HG02610 (cell line): ENCODE measurements around the gene CXCL17.

ENCODE experiments used
- ATAC-seq: cut with Tn5 transposase; IDR thresholded peaks from one replicate; pipeline ENCODE4 v1.9.1; 2021; ENCODE audit warnings: mild to moderate bottlenecking, moderate library complexity; ENCODE audit not compliant: unreplicated experiment

CXCL17 gene

DNA sequence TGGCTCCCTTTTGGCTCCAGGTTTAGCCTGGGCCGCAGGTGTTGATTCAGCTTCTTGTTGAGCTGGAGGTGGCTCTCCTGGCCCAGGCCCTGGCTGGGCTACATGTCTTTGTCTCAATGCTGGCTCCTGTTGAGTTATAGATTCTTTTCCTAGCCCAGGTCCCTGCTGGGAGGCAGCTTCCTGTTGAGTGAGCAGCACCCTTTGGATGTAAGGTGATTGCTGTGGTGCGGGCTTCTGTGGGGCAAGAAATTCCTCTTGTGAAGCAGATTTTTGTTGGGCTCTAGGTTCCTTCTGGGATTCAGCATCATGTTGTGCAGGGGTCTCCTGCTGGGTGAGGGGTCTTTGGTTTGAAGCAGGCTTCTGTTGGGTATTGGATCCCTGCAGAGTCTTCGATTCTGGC, 16.1 kb downstream of the CXCL17 start:
- no peak for ATAC-seq

DNA sequence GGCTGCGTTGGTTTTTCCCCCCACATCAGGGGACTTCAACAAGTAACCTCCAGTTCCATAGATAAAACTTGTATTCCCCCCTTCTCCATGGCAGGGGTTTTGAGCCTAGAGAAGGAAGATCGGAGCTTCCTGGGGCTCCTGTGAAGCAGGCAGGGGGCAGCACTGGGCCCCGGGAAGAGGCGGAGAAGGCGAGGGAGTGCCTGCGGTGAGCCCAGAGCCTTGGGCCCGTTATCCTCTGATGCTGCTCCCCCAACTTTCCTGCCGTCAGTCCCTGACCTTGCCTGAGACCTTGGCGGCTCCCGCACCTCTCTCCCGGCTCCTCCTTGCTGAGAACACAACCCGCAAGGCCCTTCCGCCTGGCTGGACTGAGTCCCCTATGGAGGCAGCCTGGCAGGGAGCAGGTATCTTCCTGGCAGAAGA, 18.0 kb downstream of the CXCL17 start:
- ATAC-seq, result no peak

DNA sequence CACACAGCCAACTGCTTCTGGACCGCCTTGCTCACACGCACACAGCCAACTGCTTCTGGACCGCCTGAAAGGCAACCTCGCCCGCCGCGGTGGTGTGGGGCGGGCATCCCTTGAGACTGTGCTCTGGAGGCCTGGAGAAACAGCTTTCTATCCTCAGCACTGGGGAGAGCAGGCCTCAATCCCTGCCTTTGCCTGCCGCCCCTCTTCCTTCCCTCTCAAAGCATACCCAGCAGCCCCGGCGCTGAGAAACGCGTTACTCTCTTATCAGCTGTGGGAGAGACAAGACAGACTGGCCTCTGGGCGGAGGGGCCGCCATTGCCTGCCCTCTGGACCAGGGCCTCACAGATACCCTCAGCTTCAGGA, 18.4 kb downstream of the CXCL17 start:
- ATAC-seq, result no peak

DNA sequence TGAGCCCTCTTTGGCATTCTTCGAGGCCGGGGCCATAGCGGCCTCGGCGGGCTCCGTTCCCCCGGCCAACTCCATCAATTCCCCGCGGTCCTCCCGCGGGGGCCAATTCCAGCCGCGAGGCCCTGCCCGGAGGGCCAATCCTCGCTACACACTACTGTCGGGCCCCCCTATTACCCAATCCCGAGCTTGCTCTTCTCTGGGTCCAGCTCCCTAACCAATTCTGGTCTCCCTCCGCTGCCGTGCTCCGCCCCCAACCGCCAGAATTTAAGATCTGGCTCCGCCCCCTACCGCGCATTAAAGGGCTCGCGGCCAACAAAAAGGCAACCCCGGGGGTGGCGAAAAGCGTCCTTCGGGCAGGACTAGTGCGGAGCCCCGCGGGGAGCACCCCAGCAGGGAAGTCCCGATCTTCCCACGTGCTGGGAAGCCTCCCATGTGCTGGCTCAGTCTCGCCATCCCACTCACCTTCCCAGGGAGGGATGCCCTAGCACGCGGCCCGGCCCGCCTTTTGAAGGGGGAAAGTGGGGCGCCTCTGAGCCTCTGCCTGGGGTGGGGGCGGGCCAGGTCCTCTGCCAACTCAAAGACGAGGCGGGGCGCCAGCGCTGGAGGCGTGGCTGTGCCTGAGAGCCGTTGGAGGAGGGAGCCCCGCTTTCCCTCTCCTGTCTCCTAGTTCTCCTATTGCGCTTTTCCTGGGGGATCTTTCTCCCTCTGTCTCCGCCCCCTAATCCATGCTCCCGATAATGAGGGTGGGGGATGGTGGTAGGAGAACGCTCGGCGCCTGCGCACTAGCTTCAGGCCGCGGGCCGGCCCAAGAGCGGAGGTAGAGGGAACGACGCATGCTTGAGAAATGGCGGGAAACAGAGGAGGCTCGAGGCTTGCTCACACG, 19.0 kb downstream of the CXCL17 start:
- ATAC-seq, result peak; percentile 87

DNA sequence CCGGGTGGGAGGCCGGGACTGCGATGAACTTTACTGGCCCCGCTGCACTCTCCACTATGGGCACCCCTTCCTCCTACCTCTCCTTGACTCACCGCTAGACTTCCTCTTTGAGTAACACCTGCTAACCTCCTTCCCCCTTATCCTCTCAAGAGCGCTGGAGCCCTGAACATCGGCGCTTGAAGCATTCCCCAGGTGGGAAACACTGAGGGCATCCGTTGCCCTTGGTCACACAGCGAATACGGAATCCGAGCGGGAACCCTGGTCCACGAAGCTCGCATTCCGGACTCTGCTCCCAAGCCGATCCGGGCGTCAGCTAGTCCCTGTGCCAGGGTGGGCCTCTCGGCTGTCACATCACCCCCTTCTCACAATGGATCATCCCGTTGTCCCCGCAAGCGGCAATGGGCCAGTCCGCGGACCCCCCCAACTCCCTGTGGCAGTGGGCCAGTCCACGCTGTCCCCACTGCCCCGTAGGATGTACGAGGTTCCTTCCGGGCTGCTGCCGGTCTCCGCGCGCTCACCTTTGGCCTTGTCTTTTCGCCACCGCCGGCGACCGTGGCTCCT, 19.8 kb downstream of the CXCL17 start:
- peak; percentile 21 for ATAC-seq

DNA sequence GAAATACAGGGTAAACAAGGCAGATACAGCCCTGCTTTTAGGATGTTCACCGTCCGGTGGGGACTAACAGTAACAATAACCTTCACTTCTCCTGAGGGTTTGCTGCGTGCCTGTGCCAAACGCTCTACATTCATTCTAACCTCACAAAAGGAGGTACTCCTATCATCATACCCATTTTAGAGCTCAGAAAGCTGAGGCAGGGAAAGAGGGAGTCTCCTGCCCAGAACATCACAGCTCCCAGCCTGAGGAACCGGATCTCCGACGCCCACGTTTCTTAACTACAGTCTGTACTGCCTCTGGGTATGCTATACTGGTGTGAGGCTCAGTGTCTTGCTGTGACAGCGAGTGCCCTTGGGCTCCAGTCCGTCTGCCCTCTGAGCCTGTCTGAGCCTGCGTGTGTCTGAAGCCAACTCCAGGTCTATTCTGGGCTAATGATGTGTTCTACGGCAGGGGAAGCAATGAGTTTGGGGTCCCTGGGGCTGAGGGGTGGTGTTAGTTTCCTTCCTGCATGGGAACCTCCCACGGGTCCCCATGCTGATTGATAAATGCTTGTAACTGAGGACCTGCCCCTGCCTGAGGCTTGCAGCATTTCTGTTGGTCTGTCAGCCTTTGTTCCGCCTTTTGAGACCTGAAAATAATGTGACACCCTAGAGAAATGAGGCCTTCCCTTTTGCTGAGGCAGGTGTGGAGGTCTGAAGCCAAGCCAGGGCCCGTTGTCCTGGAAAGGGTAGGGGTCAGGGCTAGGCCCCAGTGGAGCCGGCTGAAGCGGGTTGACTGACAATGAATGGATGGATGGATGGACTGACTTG, 20.4 kb downstream of the CXCL17 start:
- ATAC-seq, result peak; percentile 4

DNA sequence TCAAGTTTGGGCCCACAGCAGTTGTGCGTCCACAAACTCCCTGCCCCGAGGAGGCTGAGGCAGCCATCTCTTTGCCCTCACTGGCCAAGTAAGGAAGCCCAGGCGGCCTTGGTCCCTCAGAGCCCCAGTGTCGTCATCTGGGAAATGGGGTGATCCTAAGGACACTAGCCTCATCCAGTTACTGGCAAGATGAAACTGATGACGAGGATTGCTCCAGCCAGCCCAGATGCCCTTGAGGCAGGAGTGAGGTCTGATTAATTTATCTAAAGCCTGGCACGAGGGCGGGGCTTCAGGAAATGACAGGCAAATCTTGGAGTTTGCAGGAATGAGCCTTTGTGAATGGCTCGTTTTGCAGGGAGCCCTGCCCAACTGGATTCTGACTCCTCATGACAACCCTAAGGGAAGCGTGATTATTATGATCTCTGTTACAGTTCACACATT, 21.1 kb downstream of the CXCL17 start:
- no peak for ATAC-seq

DNA sequence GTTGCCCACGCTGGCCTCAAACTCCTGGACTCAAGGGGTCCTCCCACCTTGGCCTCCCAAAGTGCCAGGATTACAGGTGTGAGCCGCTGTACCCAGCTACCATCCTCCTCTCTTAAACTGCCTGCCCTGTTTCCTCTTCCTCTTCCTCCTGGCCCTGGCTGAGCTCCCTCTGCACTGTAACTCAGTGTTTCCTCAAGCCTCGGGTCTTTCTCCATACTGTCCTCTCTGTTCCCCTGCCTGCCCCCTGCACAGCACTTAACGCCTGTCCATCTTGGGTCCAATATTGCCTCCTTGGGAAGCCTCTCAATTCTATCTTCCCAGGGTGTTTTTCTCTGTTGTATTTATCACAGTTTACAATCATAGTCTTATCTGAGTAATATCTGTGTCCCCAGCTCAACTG, 21.6 kb downstream of the CXCL17 start:
- no peak for ATAC-seq

DNA sequence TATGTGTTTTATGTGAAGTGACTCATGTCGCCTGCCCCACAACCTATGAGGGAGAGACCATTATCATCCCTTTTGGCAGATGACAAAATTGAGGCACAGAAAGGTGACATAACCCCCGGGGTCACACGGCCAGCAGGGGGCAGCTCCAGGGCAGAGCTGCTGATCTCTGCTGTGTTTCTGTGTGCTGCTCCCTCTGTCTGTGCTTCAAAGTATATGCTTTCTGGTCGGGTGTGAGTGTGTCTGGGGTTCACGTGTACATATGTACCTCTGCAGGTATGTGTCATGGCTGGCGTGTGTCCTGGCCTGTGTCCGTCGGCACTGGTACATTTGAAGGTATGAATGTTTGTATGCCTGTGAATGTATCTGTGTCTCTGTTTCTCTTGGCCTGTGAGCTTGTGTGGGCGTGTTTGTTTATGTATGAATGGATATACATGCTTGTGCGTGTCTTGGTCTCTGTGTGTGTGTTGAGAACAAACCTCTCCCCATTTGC, 22.6 kb downstream of the CXCL17 start:
- no peak for ATAC-seq

DNA sequence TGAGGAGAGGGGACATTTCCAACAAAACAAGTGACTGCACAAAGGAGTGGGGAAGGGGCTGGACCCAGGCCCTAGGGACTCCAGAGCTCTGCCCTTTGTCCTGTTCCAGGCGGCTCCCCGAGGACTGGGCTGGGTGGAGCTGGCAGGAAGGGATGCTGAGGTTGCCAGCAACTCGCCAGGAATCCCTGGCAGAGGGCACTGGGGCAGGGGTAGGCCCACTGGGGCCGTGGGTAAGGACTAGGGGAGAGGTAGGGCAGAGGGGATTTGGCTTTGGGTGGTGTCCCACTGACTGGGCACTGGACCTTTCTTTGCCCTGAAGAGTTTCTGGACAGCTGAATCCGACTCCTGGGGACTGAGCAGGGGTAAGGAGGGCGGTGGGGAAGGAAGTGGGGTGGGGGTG, 23.4 kb downstream of the CXCL17 start:
- ATAC-seq, result no peak

DNA sequence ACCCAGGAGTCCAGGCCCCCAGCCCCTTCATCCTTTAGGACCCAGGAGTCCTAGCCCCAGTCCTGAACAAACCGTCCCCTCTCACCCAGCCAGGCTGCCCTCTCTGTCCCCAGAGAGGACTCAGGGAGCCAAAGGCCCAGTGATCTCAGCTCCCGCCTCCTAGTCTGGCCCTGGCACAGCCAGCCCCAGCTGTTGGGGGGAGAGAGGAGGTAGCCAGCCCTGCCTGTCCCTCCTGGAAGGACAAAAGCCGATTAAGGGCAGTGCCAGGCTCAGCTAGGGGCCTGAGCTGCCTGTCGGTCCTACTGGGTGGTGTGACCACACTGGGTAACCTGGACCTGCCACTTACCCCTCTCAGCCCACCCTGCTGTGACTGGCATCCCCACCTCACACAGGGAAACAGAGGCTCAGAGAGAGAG, 30.1 kb downstream of the CXCL17 start:
- no peak for ATAC-seq

DNA sequence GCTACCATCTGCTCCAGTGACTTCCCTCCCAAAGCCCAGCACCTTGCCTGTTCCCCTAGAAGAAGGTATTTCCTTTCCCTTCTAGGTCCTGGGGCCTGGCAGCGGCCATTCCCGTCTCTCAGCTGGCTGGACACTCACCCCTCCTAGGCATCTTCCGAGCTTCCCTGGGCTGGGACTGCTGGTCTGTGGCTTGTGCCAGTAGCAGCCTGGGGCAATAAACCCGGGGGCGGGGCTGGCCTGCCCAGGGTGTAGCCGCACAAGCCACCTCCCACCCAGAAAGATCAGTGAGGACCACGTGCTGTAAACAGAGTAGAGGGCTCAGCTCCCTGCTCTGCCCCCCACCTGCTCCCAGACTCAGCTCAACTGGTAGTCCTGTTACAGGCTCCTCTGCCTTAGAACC, 30.5 kb downstream of the CXCL17 start:
- no peak for ATAC-seq

DNA sequence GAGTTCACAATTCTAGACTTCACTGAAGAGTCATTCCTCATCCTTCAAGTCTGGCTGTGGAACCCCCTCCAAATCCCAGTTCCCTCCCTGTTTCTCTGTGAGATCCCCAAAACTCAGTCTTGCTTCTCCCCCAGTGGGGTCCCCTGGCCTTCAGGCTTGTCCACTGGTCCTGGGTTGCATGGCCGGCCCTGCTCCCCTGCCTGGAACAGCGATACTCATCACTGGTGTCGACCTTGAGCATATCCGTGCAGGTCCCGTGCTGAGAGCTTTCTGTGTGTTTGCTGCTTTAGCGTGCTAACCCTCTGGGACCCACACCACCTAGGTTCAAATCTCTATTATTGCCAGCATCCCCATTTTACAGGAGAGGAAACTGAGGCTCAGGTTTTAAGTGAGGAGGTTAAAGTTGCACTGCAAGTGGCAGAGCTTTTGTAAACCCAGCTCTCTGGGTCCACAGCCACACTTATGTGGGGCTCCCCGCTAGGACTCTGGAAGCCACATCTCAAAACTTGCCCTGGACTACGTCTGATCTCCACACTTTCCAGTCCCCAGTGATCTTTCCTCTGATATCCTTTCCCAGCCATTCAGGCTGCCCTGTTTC, 31.1 kb downstream of the CXCL17 start:
- no peak for ATAC-seq

DNA sequence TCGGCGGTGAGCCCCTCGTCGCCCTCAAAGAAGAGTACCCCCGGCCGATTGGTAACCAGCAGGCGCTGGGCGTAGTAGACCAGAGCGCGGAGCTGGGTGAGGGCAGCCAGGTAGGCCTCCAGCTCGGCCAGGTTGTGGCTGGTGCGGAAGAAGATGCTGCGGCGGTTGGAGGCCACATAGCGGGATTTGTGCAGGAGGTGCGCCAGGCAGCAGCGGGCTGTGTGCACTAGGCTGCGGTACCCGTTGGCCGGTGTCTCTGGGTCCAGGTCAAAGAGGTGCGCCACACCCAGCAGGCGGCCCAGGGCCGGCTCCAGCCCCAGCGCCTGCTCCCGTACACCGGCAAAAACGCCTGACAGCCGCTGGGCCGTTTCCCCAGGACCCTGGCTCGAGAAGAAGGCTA, 32.4 kb downstream of the CXCL17 start:
- ATAC-seq, result no peak

DNA sequence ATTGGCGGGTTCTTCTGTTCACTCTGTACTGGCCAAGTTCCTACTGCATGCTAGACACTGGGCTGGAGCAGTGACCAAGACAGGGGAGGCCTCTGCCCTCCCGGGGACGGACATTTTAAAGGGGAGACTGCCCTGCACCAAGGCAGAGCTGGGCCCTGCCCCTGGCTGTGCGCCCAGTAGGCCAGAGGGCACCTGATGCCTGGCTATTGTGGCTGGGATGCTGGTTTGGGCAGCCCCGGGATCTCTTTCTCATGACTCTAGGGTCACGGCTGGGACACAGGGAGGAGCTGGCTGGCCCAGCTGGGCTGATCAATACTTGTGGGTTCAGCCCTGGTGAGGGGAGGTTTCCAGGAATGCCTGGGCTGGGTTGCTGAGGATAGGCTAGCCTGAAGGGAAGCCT, 33.3 kb downstream of the CXCL17 start:
- no peak for ATAC-seq

DNA sequence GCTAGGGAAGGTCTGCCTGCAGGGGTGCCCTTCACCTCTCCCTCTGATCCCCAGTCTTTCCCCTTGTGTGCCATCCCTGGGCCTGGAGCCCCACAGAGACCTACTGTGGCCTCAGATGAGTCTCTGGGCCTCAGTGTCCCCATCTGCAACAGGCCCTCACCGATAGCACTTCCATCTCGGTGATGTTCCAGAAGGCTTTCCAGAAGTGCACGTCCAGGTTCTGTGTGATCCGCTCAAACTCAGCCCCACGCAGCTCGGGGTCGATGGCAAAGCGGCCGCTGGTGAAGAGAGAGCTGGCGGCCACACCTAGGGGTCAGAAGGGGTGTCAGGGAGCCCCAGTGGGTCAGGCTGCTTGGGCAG, 35.0 kb downstream of the CXCL17 start:
- no peak for ATAC-seq

DNA sequence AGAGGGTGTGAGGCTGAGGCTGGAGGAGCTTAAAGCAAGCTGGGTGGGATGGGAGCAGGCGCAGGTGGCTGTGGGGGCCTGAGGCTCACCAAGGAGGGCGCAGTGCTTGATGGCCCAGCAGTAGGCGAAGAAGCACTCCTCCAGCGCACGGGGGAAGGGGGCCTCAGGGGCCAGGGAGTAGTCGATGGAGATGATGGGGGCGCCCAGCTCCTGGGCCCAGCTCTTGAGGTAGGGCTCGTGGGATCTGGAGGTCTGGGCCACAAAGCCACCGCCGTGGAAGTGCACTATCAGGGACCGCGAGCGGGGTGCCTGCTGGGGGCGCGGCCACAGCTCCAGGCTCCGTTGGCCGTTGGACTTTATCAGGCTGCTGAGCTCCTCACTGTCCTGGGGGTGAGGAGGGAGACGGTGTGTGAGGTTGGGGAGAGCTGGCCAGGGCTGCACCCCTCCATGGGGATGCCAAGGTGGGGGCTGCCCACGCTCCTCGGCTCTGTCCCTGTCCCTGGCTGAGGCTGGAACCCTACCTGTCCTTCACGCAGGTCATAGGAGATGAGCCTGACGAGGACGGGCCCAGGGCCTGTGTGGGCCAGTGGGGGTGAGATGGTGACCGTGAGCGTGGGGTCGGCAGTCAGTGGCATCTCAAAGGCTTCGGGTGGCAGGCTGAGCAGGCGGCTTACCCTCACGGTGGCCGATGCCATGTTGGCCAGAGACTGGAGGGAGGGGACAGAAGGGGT, 35.5 kb downstream of the CXCL17 start:
- no peak for ATAC-seq

DNA sequence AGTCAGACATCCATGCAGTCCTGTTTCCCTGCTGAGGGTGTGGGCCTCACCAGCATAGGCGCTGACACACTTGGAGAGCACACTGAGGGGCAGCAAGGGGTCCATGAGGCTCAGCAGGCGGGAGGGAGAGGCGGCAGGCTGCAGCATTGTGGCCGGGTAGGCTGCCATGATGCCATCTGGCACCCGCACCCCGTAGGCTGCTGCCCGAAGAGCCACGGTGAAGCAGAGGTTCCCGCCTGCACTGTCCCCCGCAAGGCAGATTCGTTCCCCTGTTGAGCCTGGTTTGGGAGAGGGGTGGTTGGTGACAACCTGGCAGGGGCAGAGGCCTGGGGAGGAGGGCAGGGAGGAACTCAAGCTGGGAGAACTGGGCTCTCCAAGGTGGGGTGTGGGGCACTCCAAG, 36.6 kb downstream of the CXCL17 start:
- no peak for ATAC-seq

DNA sequence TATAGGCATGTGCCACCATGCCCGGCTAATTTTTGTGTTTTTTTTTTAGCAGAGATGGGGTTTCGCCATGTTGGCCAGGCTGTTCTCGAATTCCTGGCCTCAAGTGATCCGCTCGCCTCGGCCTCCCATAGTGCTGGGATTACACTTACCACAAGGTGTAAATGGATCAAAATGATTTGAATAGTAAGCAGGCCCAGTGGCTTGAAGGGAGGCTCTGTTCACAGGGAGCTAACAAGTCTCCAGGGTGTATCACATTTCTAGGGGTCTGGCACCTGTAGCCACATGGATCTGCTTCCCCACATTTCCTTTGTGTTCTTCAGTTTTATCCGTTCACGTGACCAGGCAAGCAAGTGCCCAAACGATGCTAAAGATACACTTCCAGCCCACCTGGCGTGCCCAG, 39.2 kb downstream of the CXCL17 start:
- ATAC-seq, result no peak

DNA sequence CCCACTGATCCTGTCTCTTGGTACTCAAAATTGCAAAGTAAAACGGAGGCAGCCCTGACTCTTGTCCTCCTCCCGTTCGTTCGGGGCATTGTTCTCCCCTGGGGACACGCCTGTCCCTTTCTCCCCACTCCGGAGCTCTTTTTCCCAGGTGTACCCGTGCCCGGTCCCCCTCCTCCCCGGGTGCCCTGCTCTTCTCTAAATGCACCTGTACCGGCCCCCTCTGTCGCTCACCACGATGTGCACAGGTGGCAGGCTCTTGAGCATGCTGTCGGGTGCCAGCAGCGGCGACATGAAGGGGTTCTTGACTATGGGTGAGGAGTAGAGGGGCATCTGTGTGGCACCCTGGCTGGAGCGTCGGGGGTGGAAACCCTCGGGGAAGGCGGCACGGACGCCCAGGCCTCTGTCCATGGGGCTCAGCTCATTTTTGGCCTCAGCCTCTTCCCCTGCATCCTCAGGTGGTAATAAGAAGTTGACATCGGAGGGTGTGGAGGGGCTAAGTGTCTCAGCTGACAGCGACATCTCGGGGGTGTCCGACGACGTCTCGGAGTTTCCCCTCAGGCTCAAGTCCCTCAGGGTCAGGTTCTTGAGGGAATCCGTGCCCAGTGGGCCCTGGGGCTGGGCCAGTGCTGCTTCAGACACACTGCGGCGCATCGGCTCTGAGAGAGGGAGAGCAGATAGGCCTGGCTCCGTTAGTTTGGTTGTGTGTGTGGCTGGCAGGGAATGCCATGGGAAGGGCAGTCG, 40.2 kb downstream of the CXCL17 start:
- no peak for ATAC-seq
